IPS-20b (cell line): ENCODE measurements around the gene TMED3.

Experiments
- H3K27ac ChIP-seq: one replicate; pipeline ENCODE4 v1.5.1; 2013; ENCODE audit warnings: low read length
- H3K27me3 ChIP-seq: 2 replicates; pipeline ENCODE4 v1.6.1; 2013; ENCODE audit warnings: mild to moderate bottlenecking, low read length, inconsistent platforms; ENCODE audit not compliant: insufficient read depth
- H3K36me3 ChIP-seq: 2 replicates; pipeline ENCODE4 v1.6.1; 2013; ENCODE audit warnings: low read depth, mild to moderate bottlenecking, inconsistent platforms, low read length, moderate library complexity; ENCODE audit not compliant: insufficient read depth
- H3K4me1 ChIP-seq: 2 replicates; pipeline ENCODE4 v1.6.1; 2013; ENCODE audit warnings: mild to moderate bottlenecking, control low read depth, inconsistent platforms, low read length, moderate library complexity; ENCODE audit not compliant: insufficient read depth
- H3K4me3 ChIP-seq: 2 replicates; pipeline ENCODE4 v1.5.1; 2013; ENCODE audit warnings: mild to moderate bottlenecking, low read length, inconsistent platforms
- H3K9ac ChIP-seq: 2 replicates; pipeline ENCODE4 v1.6.1; 2013; ENCODE audit warnings: low read depth, mild to moderate bottlenecking, inconsistent platforms, low read length, moderate library complexity
- H3K9me3 ChIP-seq: 2 replicates; pipeline ENCODE4 v1.6.1; 2013; ENCODE audit warnings: mild to moderate bottlenecking, low read depth, low read length, inconsistent platforms; ENCODE audit not compliant: insufficient read depth

Gene TMED3

GRCh38 chr15:79322306-79322705 is 11.4 kb downstream of the TMED3 start:
- Histone ChIP-seq H3K9me3 (no peaks in the 10 kb centered on the region), H3K36me3 (peaks cover 66% of the 10 kb centered on the region), H3K4me3 (no peak overlapping the region), H3K27ac (no peak overlapping the region), H3K27me3 (no peaks in the 10 kb centered on the region), H3K9ac (no peak overlapping the region), H3K4me1 (no peaks in the 10 kb centered on the region)

GRCh38 chr15:79322945-79323344 is 12.0 kb downstream of the TMED3 start:
- H3K9me3 ChIP-seq = no peaks in the 10 kb centered on the region
- H3K4me3 ChIP-seq = no peak overlapping the region
- no peak overlapping the region for H3K27ac ChIP-seq
- no peaks in the 10 kb centered on the region for H3K27me3 ChIP-seq
- no peaks in the 10 kb centered on the region for H3K4me1 ChIP-seq
- H3K36me3 ChIP-seq = peaks cover 59% of the 10 kb centered on the region
- H3K9ac ChIP-seq = no peak overlapping the region

GRCh38 chr15:79329171-79329611 is 18.3 kb downstream of the TMED3 start:
- Histone ChIP-seq H3K4me1 (0 out of 2 replicates have a peak, but pooled peaks cover 5% of the 10 kb centered on the region), H3K36me3 (peaks cover 8% of the 10 kb centered on the region; the same call in 1 of the 2 replicates), H3K9me3 (no peaks in the 10 kb centered on the region), H3K27me3 (no peaks in the 10 kb centered on the region), H3K4me3 (no peak overlapping the region), H3K9ac (no peak overlapping the region), H3K27ac (no peak overlapping the region)

- H3K9me3 ChIP-seq = no peaks in the 10 kb centered on the region
- H3K27ac ChIP-seq = no peak overlapping the region
- H3K9ac ChIP-seq = no peak overlapping the region
- H3K4me3 ChIP-seq = no peak overlapping the region
- H3K4me1 ChIP-seq = 0 out of 2 replicates have a peak, but pooled peaks cover 5% of the 10 kb centered on the region
- no peaks in the 10 kb centered on the region for H3K36me3 ChIP-seq
- H3K27me3 ChIP-seq = no peaks in the 10 kb centered on the region
These were observed 22.1 kb downstream of the TMED3 start for GRCh38 chr15:79332824-79333510.

- H3K4me3 ChIP-seq = no peak overlapping the region
- no peak overlapping the region for H3K27ac ChIP-seq
- no peaks in the 10 kb centered on the region for H3K36me3 ChIP-seq
- H3K4me1 ChIP-seq = 0 out of 2 replicates have a peak, but pooled peaks cover 5% of the 10 kb centered on the region
- no peak overlapping the region for H3K9ac ChIP-seq
- no peaks in the 10 kb centered on the region for H3K9me3 ChIP-seq
- H3K27me3 ChIP-seq = no peaks in the 10 kb centered on the region
These were observed 26.7 kb downstream of the TMED3 start for GRCh38 chr15:79337591-79337990.

- Histone ChIP-seq H3K9me3 (no peaks in the 10 kb centered on the region), H3K27ac (no peak overlapping the region), H3K27me3 (no peaks in the 10 kb centered on the region), H3K4me3 (no peak overlapping the region), H3K9ac (no peak overlapping the region), H3K36me3 (no peaks in the 10 kb centered on the region), H3K4me1 (no peaks in the 10 kb centered on the region)
These were observed 28.8 kb downstream of the TMED3 start for GRCh38 chr15:79339588-79340314.

GRCh38 chr15:79340315-79340602 is 29.3 kb downstream of the TMED3 start:
- Histone ChIP-seq H3K27ac (no peak overlapping the region), H3K36me3 (no peaks in the 10 kb centered on the region), H3K27me3 (no peaks in the 10 kb centered on the region), H3K4me1 (no peaks in the 10 kb centered on the region), H3K4me3 (no peak overlapping the region), H3K9me3 (no peaks in the 10 kb centered on the region), H3K9ac (no peak overlapping the region)

- no peaks in the 10 kb centered on the region for H3K36me3 ChIP-seq
- no peaks in the 10 kb centered on the region for H3K4me1 ChIP-seq
- no peak overlapping the region for H3K9ac ChIP-seq
- H3K27me3 ChIP-seq = no peaks in the 10 kb centered on the region
- H3K9me3 ChIP-seq = no peaks in the 10 kb centered on the region
- H3K27ac ChIP-seq = no peak overlapping the region
- no peak overlapping the region for H3K4me3 ChIP-seq
These were observed 30.5 kb downstream of the TMED3 start for GRCh38 chr15:79341396-79341795.

GRCh38 chr15:79349525-79349924 is 38.6 kb downstream of the TMED3 start:
- Histone ChIP-seq H3K9ac (no peak overlapping the region), H3K36me3 (no peaks in the 10 kb centered on the region), H3K27ac (no peak overlapping the region), H3K9me3 (no peaks in the 10 kb centered on the region), H3K4me3 (no peak overlapping the region), H3K4me1 (no peaks in the 10 kb centered on the region), H3K27me3 (no peaks in the 10 kb centered on the region)

GRCh38 chr15:79352206-79352605 is 41.3 kb downstream of the TMED3 start:
- H3K9ac ChIP-seq = no peak overlapping the region
- no peaks in the 10 kb centered on the region for H3K36me3 ChIP-seq
- no peaks in the 10 kb centered on the region for H3K27me3 ChIP-seq
- no peaks in the 10 kb centered on the region for H3K4me1 ChIP-seq
- H3K9me3 ChIP-seq = no peaks in the 10 kb centered on the region
- no peak overlapping the region for H3K27ac ChIP-seq
- no peak overlapping the region for H3K4me3 ChIP-seq

GRCh38 chr15:79357566-79357965 is 46.7 kb downstream of the TMED3 start:
- H3K4me1 ChIP-seq = no peaks in the 10 kb centered on the region
- H3K27ac ChIP-seq = no peak overlapping the region
- H3K4me3 ChIP-seq = no peak overlapping the region

GRCh38 chr15:79358069-79358468 is 47.2 kb downstream of the TMED3 start:
- Histone ChIP-seq H3K27ac (no peak overlapping the region), H3K4me3 (no peak overlapping the region), H3K9ac (no peak overlapping the region)

More at GRCh38 chr15:79357566-79357965, 46.7 kb downstream of the TMED3 start:
- Histone ChIP-seq H3K27me3 (no peaks in the 10 kb centered on the region), H3K9ac (no peak overlapping the region), H3K36me3 (no peaks in the 10 kb centered on the region), H3K9me3 (no peaks in the 10 kb centered on the region)

More at GRCh38 chr15:79358069-79358468, 47.2 kb downstream of the TMED3 start:
- no peaks in the 10 kb centered on the region for H3K36me3 ChIP-seq
- no peaks in the 10 kb centered on the region for H3K27me3 ChIP-seq
- no peaks in the 10 kb centered on the region for H3K4me1 ChIP-seq
- no peaks in the 10 kb centered on the region for H3K9me3 ChIP-seq
